Fibroblast of mammary gland (primary cell): ENCODE data around the gene TBC1D12.

Experiments used
- DNase-seq: peaks from one replicate; pipeline ENCODE4 v3.0.0-alpha.2; 2010; ENCODE audit warnings: low read depth
- H3K4me3 ChIP-seq: 2 replicates; pipeline ENCODE4 v1.5.1; 2011; ENCODE audit warnings: low read depth, mild to moderate bottlenecking, low read length, moderate library complexity; ENCODE audit not compliant: control insufficient read depth
- TF ChIP-seq, protein P1 (sequence below): conservative IDR thresholded peaks from 2 replicates; pipeline ENCODE4 v1.5.1; 2011; ENCODE audit warnings: low read depth, low read length, inconsistent platforms; ENCODE audit not compliant: control insufficient read depth, insufficient read depth

TBC1D12 gene

DNA sequence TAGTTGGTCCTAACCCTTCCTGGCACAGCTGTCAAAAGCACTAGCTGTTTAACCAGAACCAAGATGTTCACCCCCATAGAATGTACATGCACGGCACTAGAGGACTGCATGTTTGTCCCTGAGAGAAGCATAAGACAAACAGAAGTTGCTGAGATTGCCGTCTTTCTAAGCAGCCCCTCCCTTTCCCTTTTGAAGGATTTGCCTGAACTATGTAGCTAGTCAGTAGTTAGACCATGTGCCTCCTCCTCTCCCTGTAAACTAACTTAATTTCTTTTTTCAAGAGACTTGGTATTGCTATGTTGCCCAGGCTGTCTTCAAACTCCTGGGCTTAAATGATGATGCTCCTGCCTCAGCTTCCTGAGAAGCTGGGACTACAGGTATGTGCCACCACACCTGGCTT lies 40.7 kb downstream of the TBC1D12 start:
- TF ChIP-seq, protein P1, sequence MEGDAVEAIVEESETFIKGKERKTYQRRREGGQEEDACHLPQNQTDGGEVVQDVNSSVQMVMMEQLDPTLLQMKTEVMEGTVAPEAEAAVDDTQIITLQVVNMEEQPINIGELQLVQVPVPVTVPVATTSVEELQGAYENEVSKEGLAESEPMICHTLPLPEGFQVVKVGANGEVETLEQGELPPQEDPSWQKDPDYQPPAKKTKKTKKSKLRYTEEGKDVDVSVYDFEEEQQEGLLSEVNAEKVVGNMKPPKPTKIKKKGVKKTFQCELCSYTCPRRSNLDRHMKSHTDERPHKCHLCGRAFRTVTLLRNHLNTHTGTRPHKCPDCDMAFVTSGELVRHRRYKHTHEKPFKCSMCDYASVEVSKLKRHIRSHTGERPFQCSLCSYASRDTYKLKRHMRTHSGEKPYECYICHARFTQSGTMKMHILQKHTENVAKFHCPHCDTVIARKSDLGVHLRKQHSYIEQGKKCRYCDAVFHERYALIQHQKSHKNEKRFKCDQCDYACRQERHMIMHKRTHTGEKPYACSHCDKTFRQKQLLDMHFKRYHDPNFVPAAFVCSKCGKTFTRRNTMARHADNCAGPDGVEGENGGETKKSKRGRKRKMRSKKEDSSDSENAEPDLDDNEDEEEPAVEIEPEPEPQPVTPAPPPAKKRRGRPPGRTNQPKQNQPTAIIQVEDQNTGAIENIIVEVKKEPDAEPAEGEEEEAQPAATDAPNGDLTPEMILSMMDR = no peak
- no peak for DNase-seq
- H3K4me3 ChIP-seq = no peak overlapping the region

DNA sequence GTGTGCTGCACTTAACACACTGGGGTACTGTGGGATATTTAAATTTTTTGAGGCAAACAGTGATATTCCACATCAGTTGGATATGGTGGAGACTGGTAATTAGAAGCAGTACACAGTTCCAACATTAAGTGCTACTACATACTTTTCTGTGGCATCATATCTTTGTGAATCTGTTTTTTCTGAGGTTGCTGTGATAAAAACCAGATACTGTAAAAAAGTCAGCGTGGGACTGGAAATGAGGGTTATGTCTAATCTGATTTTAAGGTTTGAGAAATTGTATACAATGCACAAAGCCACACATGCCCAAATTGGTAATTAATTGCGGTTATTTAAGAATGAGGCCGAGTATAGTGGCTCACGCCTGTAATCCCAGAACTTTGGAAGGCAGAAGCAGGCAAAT lies 41.2 kb downstream of the TBC1D12 start:
- no peak overlapping the region for H3K4me3 ChIP-seq
- no peak for DNase-seq
- TF ChIP-seq, protein P1 = no peak

DNA sequence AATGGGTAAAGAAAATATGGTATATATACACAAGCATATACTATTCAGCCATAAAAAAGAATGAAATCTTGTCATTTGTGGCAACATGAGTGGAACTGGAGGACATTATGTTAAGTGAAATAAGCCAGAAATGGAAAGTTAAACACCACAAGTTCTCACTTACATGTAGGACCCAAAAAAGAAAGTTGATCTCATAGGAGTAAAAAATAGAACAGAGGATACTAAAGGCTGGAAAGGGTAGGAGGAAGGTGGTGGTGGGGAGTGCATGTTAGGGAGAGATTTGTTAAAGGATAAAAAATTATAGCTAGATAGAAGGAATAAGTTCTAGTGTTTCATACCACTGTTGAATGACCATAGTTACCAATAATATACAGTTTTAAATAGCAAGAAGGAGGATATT lies 48.4 kb downstream of the TBC1D12 start:
- no peak for DNase-seq
- TF ChIP-seq, protein P1 = no peak
- H3K4me3 ChIP-seq = no peak overlapping the region

DNA sequence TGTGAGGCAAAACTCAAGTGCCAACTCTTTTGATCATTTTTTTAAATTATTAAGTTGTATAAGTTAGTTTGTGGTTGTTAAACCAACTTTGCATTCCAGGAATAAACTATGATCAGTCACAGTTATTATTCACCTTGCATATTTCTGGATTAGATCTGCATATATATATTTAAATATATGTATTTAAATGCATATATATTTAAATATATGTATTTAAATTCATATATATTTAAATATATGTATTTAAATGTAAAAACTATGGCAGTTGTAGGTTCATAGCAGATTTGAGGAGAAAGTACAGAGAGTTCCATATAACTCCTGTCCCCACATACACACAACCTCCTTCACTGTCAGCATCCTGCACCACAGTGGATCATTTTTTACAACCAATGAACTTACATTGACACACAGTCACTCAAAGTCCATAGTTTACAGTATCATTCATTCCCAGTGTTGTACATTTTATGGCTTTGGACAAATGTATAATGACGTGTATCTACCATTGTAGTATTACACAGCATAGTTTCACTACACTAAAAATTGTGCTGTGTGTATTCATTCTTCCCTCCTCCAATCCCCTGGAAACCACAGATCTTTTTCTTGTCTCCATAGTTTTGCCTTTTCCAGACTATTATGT lies 49.7 kb downstream of the TBC1D12 start:
- DNase-seq = no peak
- TF ChIP-seq, protein P1 = no peak
- no peak overlapping the region for H3K4me3 ChIP-seq

DNA sequence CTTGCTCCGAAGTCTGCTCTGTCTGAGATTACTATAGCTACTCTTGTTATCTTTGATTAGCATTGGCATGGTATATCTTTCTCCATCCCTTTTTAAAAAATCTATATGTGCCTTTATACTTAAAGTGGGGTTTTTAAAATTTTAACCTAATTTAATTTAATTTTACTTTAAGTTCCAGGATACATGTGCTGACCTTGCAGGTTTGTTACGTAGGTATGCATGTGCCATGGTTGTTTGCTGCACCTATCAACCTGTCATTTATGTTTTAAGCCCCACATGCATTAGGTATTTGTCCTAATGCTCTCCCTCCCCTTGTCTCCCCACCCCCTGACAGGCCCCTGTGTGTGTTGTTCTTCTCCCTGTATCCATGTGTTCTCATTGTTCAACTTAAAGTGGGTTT lies 54.6 kb downstream of the TBC1D12 start:
- H3K4me3 ChIP-seq = no peak overlapping the region
- DNase-seq = no peak
- TF ChIP-seq, protein P1 = no peak

DNA sequence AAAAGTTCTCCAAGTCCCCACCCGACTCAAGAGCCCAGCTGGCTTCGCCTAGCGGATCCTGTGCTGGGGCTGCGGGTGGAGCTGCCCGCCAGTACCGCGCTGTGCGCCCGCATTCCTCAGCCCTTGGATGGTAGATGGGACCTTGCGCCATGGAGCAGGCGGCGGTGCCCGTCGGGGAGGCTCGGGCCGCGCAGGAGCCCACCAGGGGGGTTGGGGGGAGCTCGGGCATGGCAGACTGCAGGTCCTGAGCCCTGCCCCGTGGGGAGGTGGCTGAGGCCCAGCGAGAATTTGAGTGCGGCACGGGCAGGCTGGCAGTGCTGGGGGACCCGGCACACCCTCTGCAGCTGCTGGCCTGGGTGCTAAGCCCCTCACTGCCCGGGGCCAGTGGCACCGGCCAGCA lies 57.0 kb downstream of the TBC1D12 start:
- H3K4me3 ChIP-seq = no peak overlapping the region
- DNase-seq = no peak
- TF ChIP-seq, protein P1 = no peak

DNA sequence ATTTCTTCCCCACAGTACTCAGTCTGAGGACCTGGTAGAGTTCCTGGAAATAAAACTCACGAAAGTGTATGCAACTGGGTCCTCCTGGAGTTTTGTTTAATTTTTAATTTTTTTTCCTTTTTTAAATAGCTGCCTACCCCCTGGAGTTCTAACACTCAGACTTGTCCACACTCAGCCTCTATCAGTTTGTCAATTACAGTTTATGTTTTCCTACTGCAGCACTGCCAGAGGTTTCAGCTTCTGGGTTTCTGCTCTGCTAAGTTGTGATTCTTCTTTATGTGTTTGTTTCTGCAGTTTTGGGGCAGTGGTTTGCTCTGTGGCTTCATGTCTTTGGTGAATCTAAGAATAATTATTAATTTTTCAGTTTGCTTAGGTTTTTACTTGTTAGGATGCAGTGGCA lies 59.2 kb downstream of the TBC1D12 start:
- no peak overlapping the region for H3K4me3 ChIP-seq
- TF ChIP-seq, protein P1 = no peak
- no peak for DNase-seq
